ENCODE measurements around the gene MTHFSD.

The MTHFSD gene

DNA sequence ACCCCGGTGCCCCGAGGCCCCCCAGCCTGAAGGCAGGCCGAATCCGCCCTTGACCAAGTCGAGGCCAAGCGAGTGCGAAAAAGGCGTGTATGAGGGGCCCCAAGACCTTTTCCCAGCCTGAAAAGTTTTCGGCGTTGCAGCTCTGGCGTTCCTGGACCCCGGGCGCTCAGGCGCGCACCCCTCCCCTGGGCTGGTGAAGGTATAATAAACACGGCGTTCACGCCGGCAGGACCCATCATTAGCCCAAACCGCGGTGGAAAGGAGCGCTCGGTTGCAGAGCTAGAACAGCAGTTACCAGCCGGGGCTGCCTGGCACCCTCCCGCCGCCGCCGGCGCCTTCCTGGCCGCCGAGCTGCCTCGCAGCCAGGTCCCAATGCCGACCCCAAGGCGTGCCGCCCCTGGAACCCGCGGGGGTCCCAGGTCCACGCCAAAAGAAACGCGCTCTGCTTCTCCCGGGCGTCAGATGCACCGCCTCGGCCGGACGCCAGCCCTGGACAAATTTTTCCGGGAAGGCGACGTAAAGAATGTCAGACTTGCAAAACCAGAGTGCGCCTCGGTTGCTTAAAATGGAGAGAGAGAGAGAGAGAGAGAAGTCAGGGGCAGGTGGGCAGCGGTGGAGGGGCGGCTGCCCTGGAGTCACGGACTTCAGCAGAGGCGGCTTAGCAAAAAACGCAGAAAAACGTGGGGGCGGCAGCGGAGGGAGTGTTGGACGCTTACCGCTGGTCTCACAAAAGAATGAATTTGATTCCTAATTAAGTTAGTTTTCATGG is 56.2 kb downstream of the MTHFSD start:
- peak; percentile 76 for DNase-seq

DNA sequence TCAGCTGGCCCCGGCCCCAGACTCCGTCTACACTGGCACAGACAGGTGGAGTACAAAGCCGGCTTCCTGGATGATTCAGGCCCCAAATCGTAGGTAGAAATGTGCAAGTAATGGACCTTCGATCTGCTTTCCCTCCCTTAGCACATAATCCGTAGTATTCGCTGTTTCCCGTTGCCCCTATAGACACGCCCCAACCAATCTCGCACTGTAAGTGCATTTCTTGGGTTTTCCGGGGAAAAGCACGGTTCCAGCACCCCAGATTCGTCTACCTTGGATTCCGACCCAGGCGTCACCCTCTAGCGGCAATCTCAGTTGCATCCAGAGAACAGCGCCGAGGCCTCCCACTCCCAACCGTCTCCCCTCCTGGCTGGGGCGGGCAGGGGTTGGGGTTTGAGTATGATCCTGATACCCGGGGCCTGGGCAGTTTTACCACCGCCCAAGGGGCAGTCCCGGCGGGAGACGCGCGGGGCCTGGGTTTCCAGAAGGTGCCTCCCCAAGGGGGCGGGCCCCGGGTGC is 56.8 kb downstream of the MTHFSD start:
- peak; percentile 42 for DNase-seq

DNA sequence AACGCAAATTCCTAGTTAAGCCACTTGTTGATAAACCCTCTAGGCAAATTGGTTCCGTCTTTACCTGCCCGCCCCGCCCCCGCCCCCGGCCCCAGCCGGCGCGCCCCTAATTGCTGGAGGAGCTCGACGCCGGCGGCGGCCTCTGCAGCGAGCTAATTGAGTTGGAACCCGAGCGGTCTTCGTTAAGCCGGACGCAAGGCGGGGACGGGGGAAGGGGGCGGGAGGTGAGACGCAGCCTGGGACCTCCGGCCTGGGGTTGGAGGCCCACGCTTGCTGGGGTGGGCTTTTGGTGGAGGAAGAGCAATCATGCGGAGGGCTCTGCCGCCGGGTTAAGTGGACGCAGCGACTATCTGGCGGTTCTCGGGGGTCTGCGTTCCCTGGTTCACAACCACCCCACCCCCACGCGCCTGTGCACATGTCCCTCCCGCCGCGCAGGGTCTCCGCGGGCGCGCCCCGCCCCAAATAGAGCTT is 57.4 kb downstream of the MTHFSD start:
- DNase-seq: peak; percentile 28

DNA sequence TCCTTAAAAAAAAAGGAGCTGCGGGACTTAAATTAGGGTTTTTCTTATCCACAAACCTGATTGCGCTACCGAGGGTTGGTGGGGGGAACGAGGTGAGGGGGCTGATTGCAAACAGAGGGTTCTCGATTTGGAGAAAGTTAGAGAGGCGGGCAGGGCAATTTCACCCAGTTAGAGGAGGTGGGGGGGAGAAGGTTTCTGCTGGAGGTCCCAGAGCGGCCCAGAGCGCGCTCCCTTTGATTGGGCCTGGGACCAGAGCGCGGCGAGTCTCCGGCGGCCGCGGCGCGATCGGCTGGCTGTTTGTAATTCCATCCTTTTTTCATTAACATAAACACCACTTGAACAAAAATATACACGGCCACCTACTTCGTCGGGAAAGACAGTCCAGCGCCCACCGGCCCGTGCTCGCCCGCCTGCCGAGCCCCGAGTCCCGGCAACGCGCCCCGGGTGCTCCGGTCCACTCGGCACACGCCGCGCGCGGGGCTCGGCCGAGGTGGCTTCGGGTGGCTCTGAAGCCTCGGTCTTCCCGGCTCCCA is 58.0 kb downstream of the MTHFSD start:
- DNase-seq: peak; percentile 53

DNA sequence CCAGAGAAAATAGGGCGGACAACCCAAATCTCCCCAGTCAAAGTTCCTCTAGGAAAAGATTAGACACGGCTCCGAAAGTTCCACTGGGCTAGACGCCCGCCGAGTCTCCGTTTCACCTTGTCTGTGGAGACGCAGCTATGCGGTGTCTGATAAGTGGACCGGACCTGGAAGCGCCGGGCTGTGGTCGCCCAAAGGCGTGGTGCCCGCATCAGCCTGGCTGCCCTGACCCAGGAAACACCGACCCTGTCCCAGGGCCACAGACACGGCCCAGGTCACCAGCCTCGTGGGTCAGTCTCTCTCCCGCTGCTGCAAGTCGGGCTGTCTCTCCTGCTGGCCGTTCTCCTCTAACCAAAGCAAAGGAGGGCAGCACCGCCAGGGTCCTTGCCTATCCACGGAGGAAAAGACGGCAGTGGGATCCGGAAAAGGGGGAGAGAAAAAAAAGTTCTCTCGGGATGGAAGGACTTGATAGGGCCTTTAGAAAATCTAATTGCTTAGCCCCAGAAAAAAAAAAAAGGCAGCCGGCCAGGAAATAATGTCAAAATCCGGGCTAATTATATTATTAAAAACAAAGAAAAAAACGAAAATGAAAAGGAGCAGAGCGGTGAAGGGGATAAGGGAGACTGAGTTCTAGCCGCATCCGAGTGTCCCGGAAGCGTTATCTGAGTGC is 58.6 kb downstream of the MTHFSD start:
- DNase-seq: peak; percentile 58

DNA sequence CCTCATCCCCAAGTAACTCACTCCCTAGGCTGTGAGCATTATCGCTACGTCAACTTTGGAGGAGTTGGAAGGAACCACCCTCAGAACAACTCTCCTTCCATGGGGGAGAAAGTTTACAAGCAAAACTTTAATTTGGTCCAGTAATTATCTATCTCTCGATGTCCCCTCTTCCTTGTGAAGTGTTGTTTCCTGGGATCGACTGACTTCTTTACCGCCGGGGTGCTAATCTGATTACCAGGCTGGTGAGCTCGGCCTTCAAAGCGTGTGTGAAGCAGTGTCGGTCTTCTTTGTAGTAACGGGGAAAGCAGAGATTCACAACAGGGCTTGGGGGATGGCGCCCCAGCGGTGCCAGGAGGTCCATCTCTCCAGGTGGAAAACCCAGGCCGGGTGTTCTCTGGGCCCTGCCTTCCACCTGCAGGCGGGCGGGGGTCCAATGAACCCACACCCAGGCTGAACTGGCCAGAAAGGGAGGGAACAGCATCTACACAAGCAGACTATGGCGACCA is 59.2 kb downstream of the MTHFSD start:
- peak; percentile 57 for DNase-seq

DNA sequence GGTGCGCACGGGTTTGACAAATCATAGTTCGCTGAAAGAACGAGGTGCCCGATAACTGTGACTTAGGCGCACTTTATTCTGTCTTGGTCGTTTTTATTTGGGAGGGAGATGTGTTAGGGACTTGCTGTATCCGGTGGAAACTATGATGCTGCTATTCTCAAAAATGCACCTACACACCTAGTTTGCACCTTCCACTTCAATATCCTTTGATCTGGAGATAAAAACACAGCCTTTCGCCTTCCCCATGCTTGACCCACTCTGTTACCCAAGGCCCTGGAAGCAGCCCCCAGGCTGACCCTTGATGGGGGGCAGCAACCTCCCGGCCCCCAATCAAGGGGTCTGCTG is 59.7 kb downstream of the MTHFSD start:
- DNase-seq: no peak

DNA sequence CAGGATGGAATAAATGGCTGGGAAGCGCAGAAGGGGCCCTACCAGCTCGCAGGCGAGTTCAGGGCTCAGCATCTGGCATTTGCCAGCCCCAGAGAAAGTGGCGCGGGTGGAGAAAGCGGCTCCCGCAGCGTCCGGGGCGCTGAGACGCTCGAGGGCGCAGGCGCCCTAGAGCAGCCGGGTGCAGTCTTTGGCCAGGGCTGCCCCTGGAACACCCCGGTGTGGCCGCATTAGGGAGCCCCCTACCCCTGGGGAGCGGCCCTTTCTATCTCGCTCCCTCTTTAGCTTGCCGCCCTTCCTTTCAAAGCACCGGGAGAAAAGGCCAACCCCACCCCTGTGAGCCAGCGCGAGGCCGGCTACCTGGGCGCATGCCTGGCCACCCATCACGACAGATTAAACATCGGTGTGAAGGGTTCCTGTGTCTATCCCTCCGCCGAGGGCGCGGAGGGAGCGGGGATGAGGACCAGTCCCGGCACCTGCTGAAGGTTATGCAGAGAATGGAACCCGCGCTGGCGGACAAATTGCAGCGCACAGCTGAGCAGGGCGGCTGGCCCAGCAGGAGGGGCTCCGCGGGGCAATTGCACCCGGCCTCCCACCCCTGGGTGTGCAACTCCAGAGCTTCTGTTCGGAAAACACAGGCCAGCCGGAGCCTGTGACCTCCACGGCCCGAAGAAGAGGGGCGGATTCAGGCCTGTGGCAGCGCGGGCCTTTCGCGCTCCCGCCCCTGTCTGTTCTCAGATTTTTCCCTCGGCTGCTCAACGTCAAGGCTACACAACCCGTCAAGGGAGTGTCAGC is 60.3 kb downstream of the MTHFSD start:
- peak; percentile 63 for DNase-seq

DNA sequence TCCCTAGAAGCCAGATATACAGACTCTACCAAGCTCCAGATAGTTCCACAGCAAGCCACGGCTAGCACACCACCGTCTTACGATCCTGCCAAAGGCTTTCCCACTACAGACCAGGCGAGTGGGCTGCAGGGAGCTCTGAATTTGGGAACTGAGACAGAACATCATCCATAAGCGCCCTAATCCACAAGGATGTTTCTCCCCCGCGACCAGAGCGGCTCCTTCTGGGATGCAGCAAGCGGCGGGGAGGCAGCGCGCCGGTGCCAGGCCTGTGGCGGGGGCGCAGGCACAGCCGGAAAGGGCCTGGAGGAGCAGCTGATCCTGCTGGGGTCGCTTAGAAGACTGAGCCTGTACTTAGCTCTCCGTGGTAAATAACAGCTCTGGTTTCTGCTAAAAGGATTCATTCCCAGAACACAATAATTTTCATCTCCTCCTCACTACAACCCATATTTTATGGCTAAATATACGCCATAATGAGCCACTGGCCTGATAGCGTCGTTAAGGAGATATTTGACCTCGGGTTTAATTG is 60.9 kb downstream of the MTHFSD start:
- peak; percentile 62 for DNase-seq

DNA sequence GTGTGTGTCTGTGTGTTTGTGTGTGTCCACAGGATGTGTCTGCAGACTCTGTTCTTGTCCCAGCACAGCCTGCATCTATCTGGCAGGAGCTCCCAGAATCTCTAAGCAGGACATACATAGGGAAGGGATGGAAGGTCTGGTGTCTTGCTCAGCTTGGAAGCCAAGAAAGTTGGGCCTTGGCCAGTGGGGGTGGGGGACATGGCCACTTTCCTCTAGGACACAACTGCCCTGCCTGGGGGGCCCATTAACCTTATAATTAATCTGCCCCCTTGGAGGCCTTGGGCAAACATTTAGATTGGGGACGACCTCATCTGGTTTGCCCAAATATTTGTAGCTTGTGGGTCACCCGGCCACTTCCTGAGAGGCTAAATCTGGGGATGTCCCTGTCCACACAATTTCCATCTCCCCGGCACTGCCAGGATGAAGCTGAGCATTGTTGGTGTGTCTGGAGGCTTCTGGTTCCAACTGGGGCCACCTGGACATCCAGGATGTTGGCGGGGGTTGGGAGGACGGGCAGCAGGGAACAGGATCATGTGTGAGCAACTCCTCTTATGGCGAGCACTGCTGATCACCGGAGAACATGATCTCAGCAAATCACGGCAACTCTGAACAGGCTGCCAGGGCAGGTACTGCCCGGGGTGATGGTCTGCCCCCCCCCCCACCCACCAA is 61.9 kb downstream of the MTHFSD start:
- no peak for DNase-seq

DNA sequence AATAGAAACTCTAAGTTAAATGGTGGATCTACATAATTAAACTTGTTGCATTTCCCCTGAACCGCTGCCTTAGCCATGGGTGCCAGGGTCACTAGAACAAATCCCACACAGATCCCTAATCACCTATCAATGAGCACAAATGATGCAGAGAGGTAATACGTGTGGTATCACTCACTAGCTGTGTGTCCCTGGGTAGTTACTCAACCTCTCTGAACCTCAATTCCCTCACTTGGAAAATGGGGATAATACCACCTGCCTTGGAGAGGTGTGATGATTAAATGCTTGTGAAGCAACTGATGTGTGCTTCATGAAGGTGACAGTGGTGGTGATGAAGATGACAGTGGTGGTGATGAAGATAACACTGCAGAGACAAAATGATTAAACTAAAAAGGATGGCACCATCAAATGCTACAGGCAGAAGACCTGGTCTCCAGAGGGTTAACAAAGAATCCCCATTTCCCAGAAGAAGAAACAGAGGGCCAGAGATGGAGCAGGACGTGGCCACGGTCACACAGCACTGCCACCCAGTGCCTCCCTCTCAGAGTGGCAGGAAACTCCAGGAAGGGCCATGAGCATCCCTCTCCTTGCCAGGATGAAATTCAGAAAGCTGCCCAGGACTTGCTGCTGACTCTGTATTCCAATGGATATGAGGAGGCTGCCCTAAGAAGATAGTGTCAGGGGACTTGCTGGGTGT is 62.6 kb downstream of the MTHFSD start:
- DNase-seq: no peak

DNA sequence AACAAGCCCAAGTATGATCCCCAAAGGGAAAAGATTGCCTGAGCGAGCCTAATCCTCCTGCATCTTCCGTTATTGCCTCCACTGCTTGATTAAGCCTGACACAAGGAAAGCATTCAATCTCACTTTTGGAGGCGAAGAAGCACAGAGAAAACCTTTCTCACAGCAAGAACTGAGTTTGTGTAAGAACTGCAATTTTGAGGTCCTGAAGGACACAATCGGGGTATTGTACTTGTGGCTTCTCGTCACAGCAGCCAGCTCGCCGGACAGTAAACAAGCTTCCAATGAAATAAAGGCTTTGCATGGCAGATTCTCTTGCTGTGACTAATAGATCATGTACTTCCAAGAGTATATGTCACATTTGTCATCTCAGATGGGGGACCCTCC is 63.4 kb downstream of the MTHFSD start:
- DNase-seq: peak; percentile 43

DNA sequence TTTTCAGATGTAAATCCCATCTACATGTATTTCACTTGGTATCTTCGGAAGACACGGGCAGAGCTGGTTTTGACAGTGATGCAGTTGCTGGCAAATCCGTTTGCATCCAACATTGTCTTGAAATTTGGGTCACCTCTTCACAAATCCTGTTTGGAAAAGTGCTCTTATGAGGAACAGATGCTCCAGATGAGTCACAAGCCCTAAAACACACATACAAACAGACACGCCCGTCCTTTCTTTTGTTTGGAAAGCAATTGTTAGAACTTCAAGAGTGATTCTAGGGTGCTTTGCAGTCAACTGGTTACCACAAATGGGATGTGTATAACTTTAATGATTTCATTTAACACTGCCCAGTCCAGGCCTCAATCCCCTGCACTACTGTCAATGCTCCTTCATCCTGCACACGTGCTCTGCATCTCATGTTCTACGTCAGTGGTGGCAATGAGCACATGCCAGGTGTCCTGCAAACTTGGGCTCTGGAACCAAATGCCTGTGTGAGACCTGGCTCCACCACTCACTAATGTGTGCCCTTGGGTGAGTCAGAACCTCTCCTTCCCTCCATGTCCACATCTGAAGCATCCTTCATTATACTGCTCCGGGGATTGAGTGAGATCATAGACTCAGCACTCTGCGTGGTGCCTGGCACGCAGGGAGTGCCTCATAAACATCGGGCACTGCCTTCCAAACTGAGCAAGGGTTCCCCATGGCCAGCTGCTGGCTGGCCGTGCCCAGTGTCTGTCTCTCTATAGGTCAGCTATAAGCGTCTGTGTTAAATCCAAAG is 64.0 kb downstream of the MTHFSD start:
- no peak for DNase-seq

DNA sequence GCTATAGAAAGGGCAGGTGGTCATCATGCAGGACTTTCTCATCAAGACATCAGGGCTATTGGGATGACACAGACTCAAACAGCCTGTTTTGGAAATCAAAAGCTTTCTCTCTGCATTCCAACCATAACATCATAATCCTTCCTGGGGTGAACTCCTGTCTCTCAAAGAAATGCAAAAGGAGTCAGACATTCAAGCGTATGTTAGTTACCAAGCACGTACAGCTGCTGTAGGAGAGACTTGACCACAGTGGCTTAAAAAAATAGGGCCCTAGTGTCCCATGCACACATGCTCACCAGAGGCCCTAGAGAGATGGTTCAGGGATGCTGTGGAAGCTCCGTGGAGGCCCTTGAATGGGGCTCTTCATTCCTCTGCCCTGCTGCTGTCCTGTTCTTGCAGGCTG is 69.3 kb downstream of the MTHFSD start:
- DNase-seq: no peak

DNA sequence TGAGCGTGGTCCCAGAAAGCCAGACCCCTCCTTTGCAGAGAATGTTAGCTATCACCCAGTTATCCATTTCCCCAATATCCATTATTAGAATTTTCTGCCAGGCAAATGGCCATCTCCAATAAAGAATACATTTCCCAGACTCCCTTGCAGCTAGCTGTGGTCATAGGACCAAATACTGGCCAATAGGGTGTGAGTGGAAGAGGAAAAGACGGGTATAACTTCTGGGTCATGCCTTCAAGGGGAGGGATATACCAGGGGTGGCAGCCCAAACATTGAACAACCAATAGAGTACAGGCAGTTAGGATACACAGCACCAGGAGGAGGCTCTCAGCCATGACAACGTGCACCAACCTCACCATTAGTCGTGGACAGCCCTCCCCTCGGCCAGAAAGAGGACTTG is 70.8 kb downstream of the MTHFSD start:
- DNase-seq: no peak

DNA sequence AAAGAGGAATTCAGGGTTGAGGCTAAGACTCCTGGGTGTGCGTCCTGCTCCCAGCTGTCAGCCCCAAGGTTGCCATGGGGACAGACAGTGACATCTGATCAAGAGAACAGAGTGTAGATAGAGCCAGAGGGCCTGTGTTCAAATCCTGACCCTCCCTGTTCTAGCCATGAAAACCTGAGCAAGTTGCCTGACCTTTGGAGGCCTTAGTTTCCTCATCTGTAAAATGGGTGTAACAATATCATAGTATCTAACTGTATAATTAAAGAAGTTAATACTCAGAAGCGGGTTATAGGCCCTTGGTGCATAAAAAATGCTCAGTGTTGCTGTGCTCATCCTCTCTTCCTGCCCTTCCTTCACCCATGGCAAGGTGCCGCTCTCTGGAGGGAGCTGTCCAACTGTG is 73.4 kb downstream of the MTHFSD start:
- DNase-seq: no peak

DNA sequence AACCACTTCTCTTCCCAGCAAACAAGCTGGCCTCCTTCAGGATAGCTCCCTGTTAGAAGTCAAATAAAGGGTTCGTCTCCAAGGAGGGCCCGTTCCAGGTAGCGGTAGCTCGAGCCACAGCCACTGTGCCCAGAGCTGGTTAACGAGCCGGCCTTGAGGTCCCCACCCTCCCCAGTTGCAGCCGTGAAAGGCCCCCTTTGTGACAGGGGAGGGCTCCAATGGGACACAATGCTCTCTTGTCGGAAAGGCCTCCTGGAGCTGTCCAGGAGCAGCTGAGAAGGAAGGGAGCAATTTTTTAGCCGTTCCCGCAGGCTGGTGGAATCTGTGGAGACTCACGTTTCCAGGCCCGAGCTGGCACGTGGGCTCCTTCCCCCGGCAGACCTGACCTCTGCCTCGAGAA is 74.6 kb downstream of the MTHFSD start:
- peak; percentile 19 for DNase-seq

Data from retina (tissue), 1 donor.